NCI-H1694 treated with DMSO at 0.1 percent for 48 hours (cell line): ENCODE measurements around the gene ARPC4.
A peak's percentile ranks its signal among the peaks of the same experiment; 100 is the strongest.
"Not testable (repeated sequence)": the region's sequence is repeated elsewhere in the genome, so short reads cannot be mapped to it uniquely, and the experiment has no call there.

Experiments used
- DNase-seq: peaks from one replicate; lab custom pipeline; 2025; lab: John Stamatoyannopoulos, UW

Gene ARPC4

DNA sequence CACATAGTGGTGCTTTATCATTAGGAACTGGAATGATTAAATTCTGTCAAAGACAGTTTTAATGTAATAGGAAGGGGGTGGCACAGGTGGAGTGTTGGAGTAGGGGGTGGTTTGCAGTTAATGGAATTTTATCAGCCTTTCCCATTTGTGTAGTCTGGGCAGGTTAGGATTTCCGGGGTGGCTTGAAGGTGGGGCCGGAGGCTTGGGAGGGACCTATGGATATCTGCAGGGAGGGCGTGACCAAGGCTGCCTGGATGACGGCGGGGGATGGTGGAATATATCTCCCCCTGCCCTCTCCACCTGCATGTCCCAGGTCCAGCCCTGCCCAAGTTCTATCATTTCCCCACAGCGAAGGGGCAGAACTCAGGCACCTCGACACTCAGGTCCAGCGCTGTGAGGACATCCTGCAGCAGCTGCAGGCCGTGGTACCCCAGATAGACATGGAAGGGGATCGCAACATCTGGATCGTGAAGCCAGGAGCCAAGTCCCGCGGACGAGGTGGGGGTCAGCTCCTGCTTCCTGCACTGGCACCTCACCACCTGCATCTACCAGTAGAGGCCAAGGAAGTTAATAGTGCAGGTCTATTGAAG is 32.7 kb downstream of the ARPC4 start:
- no peak for DNase-seq

DNA sequence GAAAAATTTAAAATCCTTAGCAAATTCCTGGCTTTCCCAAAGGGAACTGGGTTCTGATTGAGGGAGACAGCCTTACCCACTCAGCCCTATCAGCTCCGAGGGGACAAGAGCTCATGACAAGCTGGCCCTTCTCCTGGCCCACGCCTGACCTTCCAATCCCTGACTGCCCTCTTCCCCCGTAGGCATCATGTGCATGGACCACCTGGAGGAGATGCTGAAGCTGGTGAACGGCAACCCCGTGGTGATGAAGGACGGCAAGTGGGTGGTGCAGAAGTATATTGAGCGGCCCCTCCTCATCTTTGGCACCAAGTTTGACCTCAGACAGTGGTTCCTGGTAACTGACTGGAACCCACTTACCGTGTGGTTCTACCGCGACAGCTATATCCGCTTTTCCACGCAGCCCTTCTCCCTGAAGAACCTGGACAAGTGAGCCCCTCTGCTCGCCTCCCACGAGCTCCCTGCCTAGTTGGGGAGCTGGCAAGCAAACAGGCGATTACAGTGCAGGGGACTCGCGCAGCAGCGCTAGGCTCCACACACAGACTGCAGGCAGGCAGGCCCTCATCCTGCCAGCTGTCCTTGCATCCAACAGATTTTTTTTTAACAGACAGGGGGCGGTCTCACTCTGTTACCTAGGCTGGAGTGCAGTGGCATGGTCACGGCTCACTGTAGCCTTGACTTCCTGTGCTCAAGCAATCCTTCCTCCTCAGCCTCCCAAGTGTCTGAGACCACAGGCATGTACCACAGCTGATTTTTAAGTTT is 34.1 kb downstream of the ARPC4 start:
- peak; percentile 3 for DNase-seq

DNA sequence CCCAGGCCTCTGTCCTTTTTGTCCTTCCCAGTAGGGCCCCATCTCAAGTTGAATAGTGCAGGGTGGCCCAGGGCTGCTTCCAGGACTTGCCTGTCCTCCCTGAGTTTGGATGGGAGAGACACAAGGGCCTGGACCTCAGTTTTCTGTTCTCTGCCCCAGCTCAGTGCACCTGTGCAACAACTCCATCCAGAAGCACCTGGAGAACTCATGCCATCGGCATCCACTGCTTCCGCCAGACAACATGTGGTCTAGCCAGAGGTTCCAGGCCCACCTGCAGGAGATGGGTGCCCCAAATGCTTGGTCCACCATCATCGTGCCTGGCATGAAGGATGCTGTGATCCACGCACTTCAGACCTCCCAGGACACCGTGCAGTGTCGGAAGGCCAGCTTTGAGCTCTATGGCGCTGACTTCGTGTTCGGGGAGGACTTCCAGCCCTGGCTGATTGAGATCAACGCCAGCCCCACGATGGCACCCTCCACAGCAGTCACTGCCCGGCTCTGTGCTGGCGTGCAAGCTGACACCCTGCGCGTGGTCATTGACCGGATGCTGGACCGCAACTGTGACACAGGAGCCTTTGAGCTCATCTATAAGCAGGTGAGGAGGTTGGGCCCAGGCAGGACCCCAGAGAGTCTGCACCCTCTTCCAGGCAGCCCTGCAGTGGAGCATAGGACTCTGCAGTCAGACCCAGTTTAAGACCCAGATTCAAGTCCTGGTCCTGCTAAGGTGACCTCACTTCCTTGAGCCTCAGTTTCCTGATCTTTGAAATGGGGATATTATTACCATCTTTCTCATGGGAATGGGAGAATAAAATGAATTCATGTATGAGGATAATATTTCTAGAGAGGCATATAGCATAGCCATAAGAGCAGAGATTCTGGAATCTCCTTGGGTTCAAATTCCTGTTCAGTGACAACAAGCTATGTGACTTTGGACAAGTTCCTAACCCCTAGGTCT is 36.2 kb downstream of the ARPC4 start:
- no peak for DNase-seq

DNA sequence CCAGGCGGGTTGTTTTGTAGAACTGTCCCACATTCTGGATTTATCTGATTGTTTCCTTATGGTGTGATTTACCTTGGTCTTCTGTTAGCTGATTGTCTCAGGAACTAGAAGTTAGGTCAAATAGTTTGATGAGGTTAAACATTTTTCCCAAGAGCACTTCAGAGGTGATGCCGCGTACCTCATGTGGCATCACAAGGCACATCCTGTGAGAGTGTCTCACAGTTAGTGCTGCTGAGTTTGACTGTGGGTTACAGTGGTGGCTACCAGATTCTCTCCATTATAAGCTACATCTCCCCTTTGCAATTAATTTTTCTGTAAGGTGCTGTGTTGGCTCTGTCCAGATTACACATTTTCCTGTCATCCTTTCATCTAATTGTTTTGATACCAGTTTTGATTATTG is 38.4 kb downstream of the ARPC4 start:
- no peak for DNase-seq

DNA sequence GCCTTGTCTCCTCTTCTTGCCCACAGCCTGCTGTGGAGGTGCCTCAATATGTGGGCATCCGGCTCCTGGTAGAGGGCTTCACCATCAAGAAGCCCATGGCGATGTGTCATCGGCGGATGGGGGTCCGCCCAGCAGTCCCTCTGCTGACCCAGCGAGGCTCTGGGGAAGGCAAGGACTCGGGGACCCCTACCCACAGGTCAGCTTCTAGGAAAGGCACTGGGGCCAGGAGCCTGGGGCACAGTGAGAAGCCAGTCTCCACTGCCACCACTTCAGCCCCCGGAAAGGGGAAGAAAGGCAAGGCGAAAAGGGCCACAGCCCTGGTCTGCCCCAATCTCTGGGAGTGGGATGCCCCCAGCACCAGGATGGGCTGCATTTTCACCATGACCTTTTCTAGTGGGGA is 40.2 kb downstream of the ARPC4 start:
- no peak for DNase-seq

DNA sequence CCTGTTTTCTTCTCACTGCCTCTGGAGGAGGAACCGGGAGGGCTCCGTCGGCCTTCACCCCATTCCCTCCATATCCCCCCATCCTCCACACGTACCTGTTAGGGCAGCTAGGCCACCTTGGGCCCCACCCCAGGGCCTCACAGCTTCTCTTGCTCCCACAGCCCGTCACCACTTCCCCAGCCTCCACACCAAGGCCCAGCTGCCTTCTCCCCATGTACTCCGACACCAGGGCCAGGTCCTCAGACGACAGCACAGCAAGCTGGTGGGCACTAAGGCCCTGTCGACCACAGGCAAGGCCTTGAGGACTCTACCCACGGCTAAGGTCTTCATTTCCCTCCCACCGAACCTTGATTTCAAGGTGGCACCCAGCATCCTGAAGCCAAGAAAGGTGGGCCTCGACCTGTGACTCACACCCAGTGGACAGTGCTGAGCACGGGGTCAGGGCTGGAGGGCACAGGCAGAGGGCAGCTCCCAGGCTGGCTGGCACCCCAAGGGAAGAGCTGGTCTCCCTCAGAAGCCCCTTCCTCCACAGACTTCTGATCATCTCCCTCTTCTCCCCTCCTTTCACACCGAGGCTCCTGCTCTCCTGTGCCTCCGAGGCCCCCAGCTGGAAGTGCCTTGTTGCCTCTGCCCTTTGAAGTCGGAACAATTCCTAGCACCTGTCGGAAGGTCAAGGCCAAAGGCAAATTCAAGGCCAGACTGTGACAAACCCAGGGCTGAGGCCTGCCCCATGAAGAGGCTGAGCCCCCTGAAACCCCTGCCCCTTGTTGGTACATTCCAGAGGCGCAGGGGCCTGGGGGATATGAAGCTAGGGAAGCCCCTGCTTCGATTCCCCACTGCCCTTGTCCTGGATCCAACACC is 41.9 kb downstream of the ARPC4 start:
- no peak for DNase-seq

DNA sequence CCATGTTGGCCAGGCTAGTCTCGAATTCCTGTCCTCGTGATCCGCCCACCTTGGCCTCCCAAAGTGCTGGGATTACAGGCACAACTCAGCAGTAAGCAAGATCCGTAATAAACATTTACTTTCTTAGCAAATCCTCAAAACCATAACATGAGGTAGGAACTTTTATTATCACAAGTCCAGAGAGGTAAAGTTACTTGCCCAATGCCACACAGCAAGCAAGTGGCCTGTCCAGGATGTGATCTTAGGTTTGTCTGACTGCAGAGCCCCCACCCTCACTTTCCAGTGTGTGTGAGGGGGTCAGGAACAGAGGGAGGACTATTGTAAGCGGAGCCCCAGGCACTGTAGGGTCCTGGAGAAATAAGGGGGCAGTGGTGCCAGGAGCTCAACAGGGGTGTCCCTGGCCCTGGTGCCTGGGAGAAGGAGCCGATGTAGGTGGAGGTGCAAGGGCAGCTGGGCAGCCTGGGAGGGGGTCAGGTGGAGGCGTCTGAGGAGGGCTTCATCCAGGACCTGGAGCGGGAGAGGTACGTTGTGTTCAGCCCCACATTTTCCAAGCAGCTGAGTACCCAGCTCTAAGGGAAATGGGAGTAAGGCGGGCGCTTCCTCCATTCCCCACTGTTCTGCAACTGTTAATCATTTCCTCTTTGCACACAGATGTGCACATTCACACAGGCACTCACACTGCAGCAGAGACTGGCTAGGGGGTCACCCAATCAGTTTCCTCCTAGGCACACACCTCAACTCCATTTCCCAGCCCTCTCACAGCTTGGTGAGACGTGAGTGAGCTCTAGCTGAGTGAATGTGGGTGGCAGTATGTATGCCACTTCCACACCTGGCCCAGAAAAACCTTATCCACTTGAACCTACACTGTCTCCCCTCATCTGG is 45.1 kb downstream of the ARPC4 start:
- DNase-seq: no peak

DNA sequence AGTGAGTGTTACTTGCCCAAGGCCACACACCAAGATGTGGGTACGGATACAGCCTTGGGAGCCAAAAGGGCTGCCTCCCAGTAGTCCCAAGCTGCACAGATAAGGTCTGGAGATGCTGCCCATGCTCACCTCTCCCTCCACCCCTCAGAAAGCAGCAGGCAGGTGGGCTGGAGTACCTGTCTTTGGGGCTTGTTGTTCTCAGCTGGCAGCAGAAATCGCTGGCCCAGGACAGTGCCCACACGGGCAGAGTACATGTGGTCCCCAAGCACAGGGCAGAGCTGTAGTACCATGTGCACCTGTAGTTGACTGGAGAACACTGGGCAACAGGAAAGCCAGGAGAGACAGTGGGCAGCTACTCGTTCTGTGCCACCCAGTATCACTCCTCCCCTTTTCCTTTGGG is 46.0 kb downstream of the ARPC4 start:
- DNase-seq: no peak

DNA sequence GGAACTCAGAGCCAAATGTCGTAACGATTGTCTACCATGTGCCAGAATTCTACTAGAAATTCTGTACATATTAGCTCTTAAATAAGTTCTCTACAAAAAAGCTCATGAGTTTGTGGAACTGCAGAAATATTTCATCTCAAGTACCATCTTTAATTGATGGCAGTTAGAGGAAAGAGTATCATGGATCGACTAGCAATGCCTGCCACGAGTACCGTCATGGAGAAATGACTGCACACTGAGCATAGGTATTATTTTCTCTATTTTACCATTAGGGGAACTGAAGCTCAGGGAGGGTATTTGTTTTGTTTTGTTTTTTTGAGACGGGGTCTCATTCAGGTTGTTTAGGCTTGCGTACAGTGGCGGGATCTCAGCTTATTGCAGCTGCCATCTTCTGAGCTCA is 48.1 kb downstream of the ARPC4 start:
- DNase-seq: no peak

DNA sequence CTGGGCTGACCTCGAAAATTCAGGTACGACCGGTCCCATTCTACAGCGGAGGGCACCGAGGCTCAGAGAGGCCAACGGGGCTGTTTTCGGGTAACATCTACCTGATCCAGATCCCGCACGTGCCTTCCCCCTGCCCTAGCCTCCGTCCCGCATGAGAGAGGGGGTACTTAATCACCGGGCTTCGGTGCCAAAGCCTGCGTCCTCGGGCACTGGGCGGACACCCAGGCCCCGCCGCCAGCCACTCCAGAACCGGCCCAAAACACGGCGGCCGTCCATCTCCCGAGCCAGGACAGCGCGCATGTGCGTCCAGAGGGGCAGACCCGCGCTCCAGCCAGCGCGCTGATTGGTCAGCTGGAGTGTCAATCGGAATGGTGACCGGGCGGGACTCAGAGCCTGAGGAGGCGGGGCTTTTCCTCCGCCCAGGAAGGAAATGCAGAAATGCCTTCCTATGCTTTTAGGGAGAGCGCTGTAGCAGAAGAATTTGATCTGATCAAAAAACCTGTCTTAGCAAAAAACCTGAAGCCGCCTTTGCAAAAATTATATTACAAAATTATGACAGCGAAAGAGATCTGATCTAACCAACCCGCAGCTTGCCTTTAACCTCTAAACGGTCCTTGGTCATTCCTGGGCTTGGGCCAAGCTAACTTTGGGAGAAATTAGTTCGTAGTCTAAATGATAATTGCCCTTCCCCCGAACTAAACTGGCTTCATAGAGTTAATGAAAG is 51.0 kb downstream of the ARPC4 start, which contains the start of gene RPUSD3:
Gene RPUSD3, minus strand, starts transcription at position 294 of the 724 bp plus-strand sequence. Its CDS starts 18 bp downstream, at position 276.
- DNase-seq: peak; percentile 55

DNA sequence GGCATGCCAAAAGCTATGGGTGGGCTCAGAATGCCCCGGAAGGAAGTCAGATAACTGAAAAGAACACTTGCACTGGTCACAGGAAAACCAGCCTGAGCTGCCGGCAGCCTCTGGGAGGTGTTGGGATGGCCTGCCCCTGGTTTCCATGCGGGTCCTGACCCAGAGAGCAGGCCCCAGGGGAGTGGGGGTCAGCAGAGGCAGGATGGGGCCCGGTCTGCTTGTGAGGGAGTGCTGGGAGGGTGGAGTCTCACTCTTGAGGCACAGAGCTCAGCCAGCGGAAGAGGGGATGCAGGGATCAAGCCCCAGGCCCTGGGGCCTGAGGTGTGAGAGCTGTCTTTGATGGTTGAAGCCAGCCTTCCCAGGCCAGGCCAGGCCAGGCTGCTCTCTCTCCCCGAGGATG is 53.3 kb downstream of the ARPC4 start:
- DNase-seq: no peak

DNA sequence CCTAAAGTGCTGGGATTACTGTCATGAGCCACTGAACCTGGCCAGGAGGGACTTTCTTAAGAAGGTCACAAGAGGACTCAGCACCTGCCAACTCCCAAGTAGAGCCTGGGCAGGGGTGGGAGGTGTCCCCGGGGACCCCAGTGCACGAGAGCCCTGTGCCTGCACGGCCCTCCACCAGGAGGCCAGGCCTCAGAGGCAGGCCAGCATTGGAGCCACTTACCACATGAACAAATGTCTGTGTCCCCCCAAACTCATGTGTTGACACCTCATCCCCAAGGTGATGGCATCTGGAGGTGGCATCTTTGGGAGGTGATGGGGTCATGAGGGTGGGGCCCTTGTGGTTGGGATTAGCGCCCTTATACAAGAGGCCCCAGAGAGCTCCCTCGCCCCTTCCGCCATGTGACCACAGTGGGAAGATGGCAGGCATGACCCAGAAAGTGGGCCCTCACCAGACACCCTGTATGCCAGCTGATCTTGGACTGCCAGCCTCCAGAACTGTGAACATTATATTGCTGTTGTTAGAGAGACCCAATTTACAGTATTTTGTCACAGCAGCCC is 54.1 kb downstream of the ARPC4 start:
- DNase-seq: no peak

DNA sequence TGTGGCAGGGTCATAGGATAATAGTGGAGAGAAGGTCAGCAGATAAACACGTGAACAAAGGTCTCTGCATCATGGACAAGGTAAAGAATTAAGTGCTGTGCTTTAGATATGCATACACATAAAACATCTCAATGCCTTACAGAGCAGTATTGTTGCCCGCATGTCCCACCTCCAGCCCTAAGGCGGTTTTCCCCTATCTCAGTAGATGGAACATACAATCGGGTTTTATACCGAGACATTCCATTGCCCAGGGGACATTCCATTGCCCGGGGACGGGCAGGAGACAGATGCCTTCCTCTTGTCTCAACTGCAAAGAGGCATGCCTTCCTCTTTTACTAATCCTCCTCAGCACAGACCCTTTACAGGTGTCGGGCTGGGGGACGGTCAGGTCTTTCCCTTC is 55.0 kb downstream of the ARPC4 start:
- DNase-seq: not testable (repeated sequence)

DNA sequence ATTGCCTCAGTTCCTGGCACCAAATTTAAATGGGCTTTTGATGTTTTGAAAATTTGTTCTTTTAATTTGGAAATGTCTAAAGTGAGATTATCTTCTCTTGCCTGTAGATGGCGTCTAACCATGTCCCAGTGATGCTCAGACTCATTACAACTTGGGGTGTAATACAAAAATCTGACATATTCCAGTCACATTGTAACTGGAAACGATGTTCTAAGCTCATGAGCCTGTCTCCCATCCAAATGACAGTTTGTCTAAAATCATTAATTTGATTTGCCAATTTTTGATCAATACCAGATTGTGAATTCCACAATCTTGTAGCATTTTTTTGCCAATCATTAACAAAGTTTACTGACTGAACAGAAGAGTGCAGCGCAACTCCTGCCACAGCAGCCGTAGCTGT is 56.0 kb downstream of the ARPC4 start:
- DNase-seq: peak; percentile 2

DNA sequence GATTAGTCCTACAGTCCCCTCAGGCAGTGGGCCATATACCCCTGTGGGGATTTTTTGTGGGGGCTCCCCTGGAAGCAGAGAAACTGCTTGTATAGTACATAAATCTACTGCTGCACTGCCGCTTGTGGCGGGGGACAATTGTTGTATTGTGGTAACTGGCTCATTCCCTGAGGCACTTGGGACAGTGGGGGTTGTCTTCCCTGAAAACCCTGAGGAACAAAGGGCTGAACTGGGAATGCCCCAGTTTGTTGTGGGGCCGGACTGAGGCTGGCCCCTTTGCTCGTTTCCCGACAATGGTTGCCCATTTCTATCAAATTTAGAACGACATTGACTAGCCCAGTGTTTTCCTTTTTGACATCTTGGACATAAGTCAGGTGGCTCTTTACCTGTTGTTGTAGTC is 58.5 kb downstream of the ARPC4 start:
- not testable (repeated sequence) for DNase-seq

DNA sequence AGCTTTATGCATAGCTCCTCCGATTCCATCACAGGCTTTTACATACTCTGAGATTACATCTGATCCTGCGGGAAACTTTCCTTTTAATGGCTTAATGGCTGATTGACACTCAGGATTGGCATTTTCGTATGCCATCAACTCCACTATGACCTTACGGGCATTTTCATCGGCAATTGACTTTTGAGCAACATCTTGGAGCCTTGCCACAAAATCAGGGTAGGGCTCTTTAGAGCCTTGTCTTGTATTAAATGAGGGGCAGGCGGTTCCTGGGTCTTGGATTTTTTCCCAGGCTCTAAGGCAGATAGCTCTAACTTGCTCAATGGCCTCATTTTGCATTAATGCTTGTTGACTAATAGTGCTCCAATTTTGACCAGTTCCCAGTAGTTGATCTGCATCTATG is 59.0 kb downstream of the ARPC4 start:
- not testable (repeated sequence) for DNase-seq

DNA sequence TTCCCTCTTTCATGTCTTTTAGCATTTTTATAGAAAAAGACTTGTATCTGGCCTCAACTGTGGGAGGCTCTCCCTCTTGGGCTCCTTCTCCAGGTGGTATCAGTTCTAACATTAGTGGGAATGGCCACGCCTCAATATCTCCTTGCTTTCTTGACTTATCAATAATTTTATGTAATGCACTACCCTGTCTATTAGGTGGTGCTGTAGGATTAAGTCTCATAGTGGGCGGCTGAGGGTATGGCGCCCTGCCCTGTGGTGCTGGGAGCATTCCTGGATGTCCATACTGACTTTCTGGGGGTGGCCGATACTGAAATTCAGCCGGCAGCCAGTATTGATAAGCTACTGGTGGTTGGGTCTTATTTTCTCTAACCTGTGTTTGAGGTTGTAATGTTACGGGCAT is 59.6 kb downstream of the ARPC4 start:
- no peak for DNase-seq

DNA sequence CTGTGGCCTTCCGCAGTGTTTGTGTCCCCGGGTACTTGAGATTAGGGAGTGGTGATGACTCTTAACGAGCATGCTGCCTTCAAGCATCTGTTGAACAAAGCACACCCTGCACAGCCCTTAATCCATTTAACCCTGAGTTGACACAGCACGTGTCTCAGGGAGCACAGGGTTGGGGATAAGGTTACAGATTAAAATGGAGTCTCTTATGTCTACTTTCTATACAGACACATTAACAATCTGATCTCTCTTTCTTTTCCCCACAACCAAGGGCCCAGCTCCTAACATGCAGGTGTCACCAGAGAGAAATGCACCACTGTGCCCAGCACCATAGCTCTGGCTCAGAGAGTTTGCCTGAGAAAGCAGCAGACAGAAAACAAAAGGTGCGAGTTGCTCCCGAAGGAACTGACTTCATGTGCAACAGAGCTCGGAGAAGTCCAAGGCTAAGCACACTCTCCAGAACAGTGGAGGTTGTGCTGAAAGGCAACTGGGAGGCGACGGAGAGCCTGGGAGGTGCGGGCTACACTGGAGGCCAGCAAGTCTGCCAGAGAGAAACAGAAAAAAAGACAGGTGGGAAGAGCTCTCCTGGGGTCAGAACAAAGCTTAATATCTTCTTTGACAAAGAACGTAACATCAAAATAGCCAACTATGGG is 61.5 kb downstream of the ARPC4 start:
- not testable (repeated sequence) for DNase-seq

DNA sequence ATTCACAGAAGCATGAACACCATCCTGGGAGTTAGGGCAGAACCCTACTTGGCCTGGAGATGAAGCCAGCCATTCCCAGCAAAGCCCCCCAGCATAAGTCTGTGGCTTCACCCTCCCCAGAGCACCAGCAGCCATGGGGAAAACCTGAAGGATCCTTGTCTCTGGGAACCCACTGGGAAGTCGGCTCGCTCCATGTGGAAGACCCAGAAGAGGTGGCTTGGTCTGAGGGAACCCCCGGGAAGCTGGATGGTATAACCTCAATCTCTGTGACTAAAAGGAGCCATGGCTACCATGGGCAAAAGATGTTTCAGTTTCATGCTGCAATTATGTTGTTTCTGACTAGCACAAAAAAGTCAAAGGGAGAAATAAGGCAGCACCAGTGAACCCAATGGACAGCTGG is 62.7 kb downstream of the ARPC4 start:
- no peak for DNase-seq
